Activated B cell treated with CpG ODN at 0.5 μM for 24 hours (primary cell): Measurements from ENCODE around the gene PRRG3. TPM values are rescaled to one million over a fixed set of nuclear protein-coding genes. Genes with fewer than 3 reads are reported as not detected.
"Not testable (repeated sequence)": the region's sequence is repeated elsewhere in the genome, so short reads cannot be mapped to it uniquely, and the experiment has no call there.

Source experiments
- ATAC-seq: fragments of 200-7000 bp; cut with Tn5 transposase; one replicate; pipeline ENCODE4 v1.10.0; 2021; ENCODE audit warnings: low read depth, mild to moderate bottlenecking, moderate library complexity
- CTCF ChIA-PET: fragments of 350-600 bp; sonication (Branson Sonifier 250); formaldehyde crosslinking; loops from one replicate; lab custom pipeline; 2021; ENCODE audit warnings: antibody characterized with exemption; lab: Charles Lee
- POLR2A ChIA-PET: fragments of 350-600 bp; sonication (Branson Sonifier 250); formaldehyde crosslinking; loops from one replicate; lab custom pipeline; 2021; ENCODE audit warnings: antibody characterized with exemption; lab: Charles Lee
- DNase-seq: peaks from one replicate; pipeline ENCODE4 v3.0.0; 2022
- H3K27ac Mint-ChIP-seq: one replicate; pipeline ENCODE4 v1.8.0; 2020; ENCODE audit warnings: mixed read lengths
- H3K27me3 Mint-ChIP-seq: one replicate; pipeline ENCODE4 v1.8.0; 2021; ENCODE audit warnings: mixed read lengths
- H3K36me3 Mint-ChIP-seq: one replicate; pipeline ENCODE4 v1.8.0; 2021; ENCODE audit warnings: low read depth, mixed read lengths
- H3K4me1 Mint-ChIP-seq: one replicate; pipeline ENCODE4 v1.8.0; 2021; ENCODE audit warnings: mixed read lengths
- H3K4me3 Mint-ChIP-seq: one replicate; pipeline ENCODE4 v1.8.0; 2020; ENCODE audit warnings: mild to moderate bottlenecking, mixed read lengths
- H3K9me3 Mint-ChIP-seq: one replicate; pipeline ENCODE4 v1.8.0; 2020; ENCODE audit warnings: mixed read lengths
- CTCF ChIP-seq: fragments of 200-600 bp; IDR thresholded peaks from one replicate; pipeline ENCODE4 v1.8.0; 2022; ENCODE audit warnings: antibody characterized with exemption, mild to moderate bottlenecking
- intact Hi-C: fragments of 100-400 bp; cut with micrococcal nuclease; formaldehyde crosslinking; loops from one replicate; pipeline ENCODE4 v1.15.1; 2024
- total RNA-seq: library from RNA; stranded (reverse); gene quantifications from 2 replicates; pipeline ENCODE4 v1.2.3, GENCODE V29; 2022

PRRG3 gene
- total RNA-seq, 1 donor from 2014 or later, result not detected

- DNase-seq (no peak), ATAC-seq (no peak)
- intact Hi-C loops, result no loop called here
- H3K4me3 Mint-ChIP-seq, result no peak overlapping the region
- CTCF ChIA-PET, result no interaction called here
- no peak for TF ChIP-seq CTCF
- H3K27me3 Mint-ChIP-seq, result no peaks in the 10 kb centered on the region
- H3K9me3 Mint-ChIP-seq, result no peaks in the 10 kb centered on the region
- no peaks in the 10 kb centered on the region for H3K4me1 Mint-ChIP-seq
- no peak overlapping the region for H3K27ac Mint-ChIP-seq
- H3K36me3 Mint-ChIP-seq, result no peaks in the 10 kb centered on the region
- POLR2A ChIA-PET, result no interaction called here
These were observed 7.6 kb upstream of the PRRG3 start for GRCh38 chrX:151687635-151688034.

GRCh38 chrX:151688695-151689094 is 6.6 kb upstream of the PRRG3 start:
- H3K27ac Mint-ChIP-seq, result no peak overlapping the region
- intact Hi-C loops, result no loop called here
- no peak for DNase-seq
- peaks cover 6% of the 10 kb centered on the region for H3K27me3 Mint-ChIP-seq
- no peak overlapping the region for H3K4me3 Mint-ChIP-seq
- ChIA-PET POLR2A (no interaction called here), CTCF (no interaction called here)
- no peak for TF ChIP-seq CTCF
- no peaks in the 10 kb centered on the region for H3K4me1 Mint-ChIP-seq
- no peak for ATAC-seq
- no peaks in the 10 kb centered on the region for H3K36me3 Mint-ChIP-seq
- H3K9me3 Mint-ChIP-seq, result no peaks in the 10 kb centered on the region

GRCh38 chrX:151692825-151693224 is 2.4 kb upstream of the PRRG3 start:
- DNase-seq (no peak), ATAC-seq (no peak)
- ChIA-PET CTCF (no interaction called here), POLR2A (no interaction called here)
- Mint-ChIP-seq H3K9me3 (no peaks in the 10 kb centered on the region), H3K4me1 (no peaks in the 10 kb centered on the region), H3K27ac (no peak overlapping the region), H3K27me3 (peaks cover 11% of the 10 kb centered on the region), H3K36me3 (no peaks in the 10 kb centered on the region), H3K4me3 (no peak overlapping the region)
- intact Hi-C loops, result no loop called here
- TF ChIP-seq CTCF, result no peak

GRCh38 chrX:151694121-151694520 is 1.1 kb upstream of the PRRG3 start:
- intact Hi-C loops, result no loop called here
- DNase-seq, result no peak
- CTCF ChIA-PET, result no interaction called here
- no peak for TF ChIP-seq CTCF
- Mint-ChIP-seq H3K4me3 (no peak overlapping the region), H3K9me3 (no peaks in the 10 kb centered on the region), H3K4me1 (no peaks in the 10 kb centered on the region), H3K36me3 (no peaks in the 10 kb centered on the region), H3K27me3 (peaks cover 11% of the 10 kb centered on the region), H3K27ac (no peak overlapping the region)
- no peak for ATAC-seq
- POLR2A ChIA-PET, result no interaction called here

GRCh38 chrX:151695583-151696340 is 504 bp downstream of the PRRG3 start:
- no peaks in the 10 kb centered on the region for H3K36me3 Mint-ChIP-seq
- peaks cover 11% of the 10 kb centered on the region for H3K27me3 Mint-ChIP-seq
- no peaks in the 10 kb centered on the region for H3K9me3 Mint-ChIP-seq
- ATAC-seq (no peak), DNase-seq (no peak)
- no peak for TF ChIP-seq CTCF
- intact Hi-C loops, result no loop called here
- no peaks in the 10 kb centered on the region for H3K4me1 Mint-ChIP-seq
- ChIA-PET CTCF (no interaction called here), POLR2A (no interaction called here)
- no peak overlapping the region for H3K4me3 Mint-ChIP-seq
- no peak overlapping the region for H3K27ac Mint-ChIP-seq

GRCh38 chrX:151697082-151697481 is 1.8 kb downstream of the PRRG3 start:
- H3K4me3 Mint-ChIP-seq, ATAC-seq: not testable (repeated sequence)

More at GRCh38 chrX:151697082-151697481, 1.8 kb downstream of the PRRG3 start:
- intact Hi-C loops, H3K36me3 Mint-ChIP-seq, DNase-seq, POLR2A ChIA-PET, H3K27ac Mint-ChIP-seq, H3K4me1 Mint-ChIP-seq, H3K9me3 Mint-ChIP-seq, CTCF ChIA-PET: not testable (repeated sequence)
- H3K27me3 Mint-ChIP-seq, result peaks cover 11% of the 10 kb centered on the region
